ENCODE data around the gene UGGT2.

DNA sequence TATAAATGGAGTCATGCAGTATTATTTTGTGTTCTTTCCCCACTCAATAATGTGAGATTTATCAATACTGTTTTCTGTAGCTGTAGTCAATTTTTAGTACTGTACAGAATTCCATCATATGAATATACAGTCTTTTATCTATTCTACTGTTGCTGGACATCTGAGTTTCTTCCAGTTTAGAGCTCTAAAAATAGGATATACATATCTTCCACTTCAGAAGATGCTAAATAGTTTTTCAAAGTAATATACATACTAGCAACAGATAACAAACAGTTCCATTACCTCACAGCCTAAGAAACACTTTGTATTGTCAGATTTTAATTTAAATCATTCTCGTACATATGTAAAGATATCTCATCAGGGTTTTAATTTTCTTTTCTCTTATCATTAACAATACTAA is 149.6 kb downstream of the UGGT2 start:
- no peak for TF ChIP-seq POLR2AphosphoS5 (IDR thresholded peaks at IDR 0.05; ENCODE audit: low read depth, low read length)
- no peak for TF ChIP-seq POLR2A (IDR thresholded peaks at IDR 0.05; ENCODE audit: low read depth, low read length)
